Globus pallidus (tissue), 1 donor: ENCODE data around the gene MGST2.

Source experiments
- DNase-seq: peaks from one replicate; pipeline ENCODE4 v3.0.0-alpha.2; 2015; ENCODE audit warnings: low spot score

Gene MGST2

GRCh38 chr4:139704915-139705485 lies 39.4 kb downstream of the MGST2 start:
- no peak for DNase-seq

GRCh38 chr4:139709660-139710059 lies 44.0 kb downstream of the MGST2 start:
- DNase-seq = no peak

GRCh38 chr4:139710073-139710472 lies 44.5 kb downstream of the MGST2 start:
- DNase-seq = no peak

- no peak for DNase-seq
These were observed 45.8 kb downstream of the MGST2 start for GRCh38 chr4:139711461-139711860.

- DNase-seq = no peak
These were observed 47.3 kb downstream of the MGST2 start for GRCh38 chr4:139712882-139713281.

DNA sequence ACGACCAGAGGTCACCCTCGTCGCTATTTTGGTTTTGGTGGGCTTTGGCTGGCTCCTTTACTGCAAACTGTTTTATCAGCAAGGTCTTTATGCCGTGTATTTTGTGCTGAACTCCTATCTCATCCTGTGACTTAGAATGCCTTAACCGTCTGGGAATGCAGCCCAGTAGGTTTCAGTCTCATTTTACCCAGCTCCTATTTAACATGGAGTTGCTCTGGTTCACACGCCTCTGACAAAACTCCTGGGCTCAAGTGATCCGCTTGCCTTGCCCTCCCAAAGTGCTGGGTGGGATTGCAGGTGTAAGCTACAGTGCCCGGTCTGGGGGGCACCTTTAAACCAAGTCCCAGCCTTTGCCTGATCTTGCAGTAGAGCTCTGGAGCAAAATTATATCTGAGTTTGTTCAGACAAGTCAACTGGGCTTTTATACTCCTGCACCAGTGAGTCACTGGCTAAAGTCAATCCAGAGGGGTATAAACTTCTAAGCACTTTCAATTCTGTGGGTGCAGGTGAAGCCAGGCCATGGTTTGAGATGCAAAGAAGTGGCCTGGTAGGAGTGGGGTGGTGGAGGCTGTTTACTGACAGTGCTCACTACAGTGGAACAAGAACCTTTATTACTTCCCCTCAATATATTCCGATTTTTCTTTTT lies 50.2 kb downstream of the MGST2 start:
- no peak for DNase-seq

- no peak for DNase-seq
These were observed 52.7 kb downstream of the MGST2 start for GRCh38 chr4:139718358-139718757.

- no peak for DNase-seq
These were observed 53.2 kb downstream of the MGST2 start for GRCh38 chr4:139718833-139719232.

GRCh38 chr4:139719381-139720101 lies 53.9 kb downstream of the MGST2 start:
- no peak for DNase-seq

GRCh38 chr4:139720806-139721205 lies 55.2 kb downstream of the MGST2 start:
- DNase-seq = no peak

DNA sequence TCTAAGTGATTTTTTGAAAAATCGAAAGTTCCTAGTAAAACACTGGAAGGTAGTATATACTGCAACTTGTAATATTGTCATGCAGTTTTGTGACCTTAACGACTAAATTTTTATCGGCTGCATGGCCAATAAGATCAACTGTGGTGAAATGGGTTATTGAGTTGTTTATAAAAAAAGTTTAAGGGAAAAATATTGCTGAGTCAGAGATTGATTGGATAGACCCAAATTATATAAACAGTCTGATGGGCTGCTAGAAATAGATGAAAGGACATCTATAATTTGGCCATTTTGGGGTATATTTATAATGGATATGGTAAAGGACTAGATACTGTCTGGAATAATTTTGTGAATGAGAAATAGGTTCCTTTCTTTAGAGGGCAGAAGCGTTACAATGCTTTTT lies 56.2 kb downstream of the MGST2 start:
- DNase-seq = no peak

DNA sequence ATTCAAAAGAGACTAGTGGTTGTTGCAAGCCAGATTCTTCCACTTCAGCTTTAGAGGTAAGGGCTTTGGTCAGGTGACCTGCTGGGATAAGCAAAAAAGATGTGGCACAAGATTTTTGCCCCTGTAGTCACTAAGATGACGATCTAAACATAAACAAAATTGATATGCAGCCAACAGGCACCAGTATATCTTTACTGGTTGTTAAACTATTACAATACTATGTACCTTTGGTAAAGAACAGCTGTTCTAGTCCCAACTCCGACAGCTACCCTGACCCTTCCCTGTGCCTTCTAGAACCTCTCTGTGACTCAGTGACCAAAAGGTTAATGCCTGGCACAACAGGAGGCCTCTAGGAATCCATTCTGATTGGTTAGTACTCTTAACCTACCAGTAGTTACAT lies 59.6 kb downstream of the MGST2 start:
- DNase-seq = no peak

- no peak for DNase-seq
These were observed 61.0 kb downstream of the MGST2 start for GRCh38 chr4:139726615-139727014.

DNA sequence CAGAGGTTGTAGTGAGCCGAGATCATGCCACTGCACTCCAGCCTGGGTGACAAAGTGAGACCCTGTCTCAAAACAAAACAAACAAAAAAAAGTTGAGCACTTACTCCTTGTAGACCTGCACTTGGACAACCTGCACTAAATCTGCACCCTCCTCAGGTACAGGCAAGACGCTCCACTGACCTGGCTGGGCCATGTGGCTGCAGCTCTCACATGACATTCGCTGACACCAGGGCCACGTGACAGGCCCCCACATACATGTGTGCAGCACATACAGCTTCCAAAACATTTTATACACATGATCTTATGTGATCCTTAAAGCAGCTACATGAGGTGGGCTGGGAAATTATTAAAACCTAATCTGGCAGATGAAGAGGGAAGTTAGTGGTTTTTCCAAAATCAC lies 62.5 kb downstream of the MGST2 start:
- DNase-seq = no peak

GRCh38 chr4:139728840-139729239 lies 63.2 kb downstream of the MGST2 start:
- no peak for DNase-seq

- DNase-seq = no peak
These were observed 67.5 kb downstream of the MGST2 start for GRCh38 chr4:139732991-139733570.

DNA sequence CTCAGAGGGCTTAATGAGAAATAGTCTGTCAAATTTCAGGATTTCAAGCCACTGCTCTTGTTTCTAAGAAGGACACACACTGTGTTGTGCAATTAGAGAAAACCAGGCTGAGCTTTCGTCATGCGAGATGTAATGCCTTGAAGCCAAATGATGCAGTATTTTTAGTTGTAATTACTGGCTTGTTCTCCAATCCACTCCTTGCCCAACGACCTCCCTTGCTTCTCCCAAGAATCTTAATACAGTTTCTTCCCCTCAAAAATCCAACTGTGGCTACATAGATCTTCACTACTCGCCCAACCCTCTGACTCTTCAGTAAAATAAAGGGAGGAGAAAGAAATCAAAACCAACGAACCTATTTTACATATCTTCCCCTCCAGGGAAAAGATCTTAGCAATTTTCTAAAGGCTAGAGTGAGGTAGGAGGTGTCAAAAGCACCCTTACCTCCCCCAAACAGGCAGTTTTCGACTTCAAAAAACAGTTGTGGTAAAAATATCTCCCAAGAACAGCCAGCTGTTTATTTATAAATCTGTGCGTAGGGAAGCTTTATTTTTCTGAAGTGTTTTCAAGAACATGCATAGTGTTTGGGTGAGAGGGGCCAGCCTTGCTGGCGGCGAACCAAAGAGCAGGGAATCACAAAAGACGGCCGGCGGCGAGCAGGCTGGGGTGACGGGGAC lies 68.7 kb downstream of the MGST2 start:
- DNase-seq = peak; percentile 24

- peak; percentile 85 for DNase-seq
These were observed 69.3 kb downstream of the MGST2 start for GRCh38 chr4:139734875-139735380.

GRCh38 chr4:139735381-139736273 lies 70.0 kb downstream of the MGST2 start:
- peak; percentile 29 for DNase-seq

GRCh38 chr4:139736274-139736660 lies 70.6 kb downstream of the MGST2 start:
- no peak for DNase-seq

DNA sequence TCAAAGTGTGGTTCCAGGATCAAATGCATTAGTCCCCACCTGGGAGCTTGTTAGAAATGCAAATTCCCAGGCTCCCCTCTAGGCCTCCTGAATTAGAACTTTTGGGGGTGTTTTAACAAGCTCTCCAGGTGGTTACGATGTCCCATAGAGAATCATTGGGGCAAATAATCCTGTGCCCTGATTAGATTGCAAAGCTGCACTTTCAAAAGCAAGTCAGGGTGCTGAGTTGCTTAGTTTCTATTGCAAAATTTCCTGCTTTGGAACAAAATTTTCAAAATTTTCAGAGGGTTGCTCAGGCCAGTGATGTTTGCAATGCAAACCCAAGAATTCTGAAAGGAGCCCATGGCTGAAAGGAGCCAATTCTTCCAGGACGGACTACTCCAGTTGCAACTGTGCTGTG lies 71.0 kb downstream of the MGST2 start:
- DNase-seq = no peak
